HG03565 (cell line): ENCODE data around the gene ANKRD18A.
"Not testable (repeated sequence)": the region's sequence is repeated elsewhere in the genome, so short reads cannot be mapped to it uniquely, and the experiment has no call there.

Experiments
- ATAC-seq: cut with Tn5 transposase; IDR thresholded peaks from one replicate; pipeline ENCODE4 v1.9.1; 2021; ENCODE audit warnings: mild to moderate bottlenecking, moderate library complexity; ENCODE audit not compliant: unreplicated experiment

Gene ANKRD18A

DNA sequence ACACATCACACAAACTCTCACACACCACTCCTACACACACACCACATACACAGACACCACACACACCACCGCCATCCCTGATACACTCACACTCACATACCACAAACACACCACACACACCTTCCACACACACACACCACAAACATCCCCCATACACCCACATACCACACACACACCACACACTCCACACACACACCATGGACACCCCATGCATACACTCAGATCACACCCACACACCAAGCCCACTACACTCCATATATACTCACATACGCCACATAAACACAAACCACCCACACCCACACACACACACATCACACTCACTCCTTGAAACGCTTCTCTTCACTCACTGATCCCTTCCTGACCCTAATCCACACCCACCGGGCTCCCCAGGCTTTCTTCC is 9.1 kb upstream of the ANKRD18A start:
- ATAC-seq, result no peak

DNA sequence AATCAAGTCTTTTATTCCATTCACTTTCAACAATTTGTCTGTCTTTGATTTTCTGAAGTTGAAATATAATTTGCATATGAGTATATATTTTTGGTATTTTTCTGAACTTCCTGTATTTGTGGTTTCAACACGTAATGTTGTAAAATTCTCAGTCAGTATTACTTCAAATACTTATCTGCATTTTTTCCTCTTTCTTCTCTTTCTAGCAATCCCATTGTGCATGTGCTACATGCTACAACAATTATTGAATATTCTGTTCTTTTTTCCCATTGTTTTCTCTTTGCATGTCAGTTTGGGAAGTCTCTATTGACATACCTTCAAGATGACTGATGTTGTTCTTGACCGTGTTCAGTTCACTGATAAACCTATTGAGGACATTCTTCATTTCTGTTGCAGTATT is 5.6 kb upstream of the ANKRD18A start:
- ATAC-seq, result no peak

DNA sequence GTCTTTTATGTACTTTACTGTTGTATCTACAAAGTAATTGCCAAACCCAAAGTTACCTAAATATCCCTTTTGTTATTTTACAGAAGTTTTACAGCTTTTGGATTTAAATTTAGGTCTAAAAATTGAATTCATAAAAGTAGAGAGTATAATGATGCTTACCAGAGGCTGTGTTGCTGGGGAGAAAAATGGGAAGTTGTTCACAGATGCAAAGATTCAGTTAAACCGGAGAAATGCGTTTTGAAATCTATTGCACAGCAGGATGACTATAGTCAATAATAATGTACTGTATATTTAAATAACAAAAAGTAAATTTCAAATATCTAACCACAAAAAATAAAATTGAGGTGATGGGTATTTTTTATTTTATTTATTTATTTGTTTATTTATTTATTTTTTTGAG is 2.6 kb upstream of the ANKRD18A start:
- no peak for ATAC-seq

DNA sequence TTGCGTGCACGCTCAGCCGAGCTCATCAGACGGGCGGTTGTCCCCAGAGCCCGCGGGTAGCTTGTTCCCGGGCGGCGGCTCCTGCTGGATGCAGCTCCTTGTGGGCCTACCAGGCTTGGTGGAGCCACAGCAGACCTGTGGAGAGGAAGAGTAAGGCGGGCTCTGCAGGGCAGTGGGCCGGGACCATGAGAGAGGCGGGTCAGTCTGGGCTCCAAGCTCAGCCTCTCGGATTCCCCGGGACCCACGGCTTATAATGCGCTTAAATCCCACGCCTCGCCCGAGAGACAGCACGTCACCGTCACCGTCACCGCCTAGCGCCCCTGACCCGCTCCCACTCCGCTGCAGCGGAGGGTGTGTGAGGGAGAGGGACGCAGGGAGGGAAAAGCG is 1.9 kb upstream of the ANKRD18A start:
- no peak for ATAC-seq

DNA sequence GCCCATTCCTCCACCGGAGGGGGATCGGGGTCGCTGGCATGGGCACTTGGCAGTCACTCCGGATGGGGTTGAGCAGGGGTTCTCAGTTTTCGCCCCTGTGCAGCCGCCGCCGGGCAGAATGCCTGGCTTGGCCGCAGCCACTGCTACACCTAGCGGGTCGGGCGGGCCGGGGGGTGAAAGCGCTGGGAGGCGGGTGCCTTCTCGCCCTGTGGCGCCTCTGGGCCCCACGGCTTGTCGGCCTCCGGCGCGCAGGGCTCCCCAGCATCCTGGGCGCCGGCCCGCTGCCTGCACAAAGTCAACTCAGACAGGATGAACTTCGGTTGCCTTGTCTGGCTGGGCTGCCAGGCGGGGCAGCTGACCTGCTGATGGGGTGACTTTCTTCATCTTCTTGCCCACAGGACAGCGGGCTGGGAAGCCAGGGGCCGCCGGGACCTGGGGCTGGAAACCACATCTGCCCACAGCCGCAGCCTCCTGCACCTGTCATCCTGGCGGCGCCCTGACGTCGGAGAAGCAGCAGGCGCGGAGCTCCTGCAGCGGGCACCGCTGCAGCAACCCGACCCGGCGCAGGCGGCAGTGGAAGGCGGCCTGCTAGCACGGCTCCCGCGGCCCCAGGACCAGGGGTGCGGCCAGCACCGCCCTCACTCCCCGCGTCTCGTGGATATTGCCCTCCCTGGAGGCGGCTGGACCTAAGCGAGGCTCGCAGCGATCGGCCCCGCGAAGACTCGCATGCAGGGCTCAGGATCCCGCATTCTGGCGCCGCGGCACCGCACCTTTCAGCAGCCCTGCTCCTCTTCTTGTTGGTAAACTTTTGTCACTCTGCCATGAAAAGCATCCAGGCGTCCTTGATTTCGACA is 1.3 kb upstream of the ANKRD18A start:
- no peak for ATAC-seq

DNA sequence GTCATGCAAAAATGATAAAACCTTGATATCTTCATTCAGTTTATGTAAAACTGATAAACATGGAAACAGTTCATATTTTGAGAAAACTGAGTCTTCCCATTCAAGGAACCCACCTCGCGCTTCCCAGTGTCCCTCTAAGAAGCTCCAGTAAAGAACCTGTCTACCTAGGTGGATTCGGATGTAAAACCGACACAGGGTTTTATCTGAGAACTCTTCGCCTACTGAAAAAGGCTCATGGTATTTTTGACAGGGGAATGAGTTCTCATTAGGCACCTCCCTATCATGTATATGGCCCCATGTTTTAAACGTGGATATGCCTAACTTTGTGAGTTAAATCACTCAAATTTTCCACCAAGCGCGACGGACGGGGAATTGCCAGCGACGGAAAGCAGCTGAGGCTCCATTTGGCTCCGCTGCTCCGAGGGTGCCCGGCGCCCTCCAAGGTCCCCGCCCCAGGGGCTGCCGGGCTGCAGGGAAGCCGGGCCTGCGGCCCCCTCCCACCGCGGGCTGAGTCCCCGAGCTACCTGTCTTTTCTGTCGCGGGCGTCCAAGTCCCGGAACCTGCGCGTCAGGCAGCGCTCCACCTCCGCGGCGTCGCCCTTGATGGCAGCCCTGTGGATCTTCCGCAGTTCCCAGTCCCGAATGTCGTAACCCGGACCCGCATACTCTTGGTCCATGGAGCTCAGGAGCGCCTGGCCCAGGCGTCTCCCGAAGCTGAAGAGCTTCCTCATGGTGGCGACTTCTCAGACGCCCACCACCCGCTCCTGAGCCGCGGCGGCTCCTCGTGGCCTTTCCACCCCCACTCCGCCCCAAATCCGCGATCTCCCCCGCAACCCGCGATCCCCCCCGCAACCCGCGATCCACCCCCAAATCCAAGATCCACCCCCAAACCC is 594 bp downstream of the ANKRD18A start:
- no peak for ATAC-seq

DNA sequence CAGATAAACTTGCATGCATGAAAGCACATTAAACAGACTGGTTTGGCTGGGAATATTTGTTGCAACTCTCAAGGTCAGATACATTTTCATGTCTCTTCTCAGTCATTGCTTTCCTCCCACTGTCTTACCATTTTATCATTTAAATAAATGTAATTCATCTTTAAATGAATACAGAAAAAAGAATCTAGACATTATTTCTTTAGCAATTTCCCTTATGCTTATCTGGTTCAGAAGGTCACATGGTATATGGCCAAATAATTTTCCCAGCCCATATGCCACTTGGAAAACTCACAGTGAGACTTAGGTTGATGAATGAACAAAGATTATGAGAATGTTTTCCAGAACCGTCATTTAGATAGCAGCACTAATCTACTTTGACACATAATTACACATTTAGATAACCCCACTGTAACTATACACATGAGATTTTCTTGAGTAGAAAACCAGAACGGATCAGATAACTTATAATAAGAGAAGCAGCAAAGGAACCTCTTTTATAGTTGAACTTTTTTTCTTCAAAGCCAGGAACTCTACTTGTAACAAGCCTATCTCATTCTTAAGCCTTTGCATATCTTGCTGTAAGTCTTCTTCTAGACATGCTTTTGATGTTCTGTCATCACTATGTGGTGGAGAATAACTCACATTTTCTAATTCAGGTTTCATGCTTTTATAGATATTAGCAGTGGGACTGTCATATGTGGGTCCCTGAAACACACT is 22.2 kb downstream of the ANKRD18A start:
- not testable (repeated sequence) for ATAC-seq

DNA sequence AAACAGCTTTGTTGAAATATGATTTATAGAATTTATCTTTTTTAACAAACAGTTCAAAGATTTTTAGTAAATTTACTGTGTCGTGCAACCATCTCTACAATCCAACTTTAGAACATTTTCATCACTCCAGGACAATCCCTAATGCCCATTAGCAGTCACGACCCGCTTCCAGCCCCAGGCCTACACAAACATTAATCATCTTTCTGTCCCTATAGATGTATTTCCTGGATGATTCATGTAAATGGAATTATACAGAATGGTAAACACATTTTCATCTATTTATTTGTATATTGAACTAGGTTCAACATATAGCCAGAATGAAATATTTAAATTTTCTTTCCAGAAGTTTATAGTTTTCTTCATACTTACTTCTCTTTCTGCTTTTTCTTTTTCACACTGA is 25.3 kb downstream of the ANKRD18A start:
- not testable (repeated sequence) for ATAC-seq

DNA sequence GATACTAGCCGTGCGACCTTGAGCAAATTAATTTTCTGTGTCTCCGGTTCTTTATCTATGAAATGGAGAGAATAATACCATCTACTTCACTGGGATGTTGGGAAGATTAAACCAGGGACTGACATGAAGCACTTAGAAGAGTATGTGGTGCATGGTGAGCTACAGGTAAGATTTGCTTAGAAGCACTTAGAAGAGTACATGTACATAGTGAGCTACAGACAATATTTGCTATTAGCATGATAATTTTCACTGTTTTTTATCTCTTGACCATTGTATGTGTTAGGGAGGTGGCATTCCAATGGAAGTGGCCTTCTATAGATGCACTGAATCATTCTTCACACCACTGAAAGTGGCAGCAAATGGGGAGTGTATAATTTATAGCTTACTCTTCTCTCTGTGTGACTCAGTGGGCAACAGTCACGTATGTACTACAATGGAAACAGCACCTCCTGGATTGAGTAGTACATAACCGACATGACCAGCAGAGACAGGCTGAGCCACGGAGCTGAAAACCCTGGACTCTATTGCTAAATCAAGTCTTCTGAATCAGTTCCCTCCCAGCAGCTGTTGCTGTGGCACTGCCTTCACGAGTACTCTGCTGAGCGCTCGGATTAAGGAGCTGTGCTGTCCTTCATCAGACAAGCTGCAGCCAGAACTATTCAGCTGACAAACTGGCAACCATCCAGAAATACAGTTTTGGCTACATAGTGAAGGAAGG is 28.9 kb downstream of the ANKRD18A start:
- not testable (repeated sequence) for ATAC-seq

DNA sequence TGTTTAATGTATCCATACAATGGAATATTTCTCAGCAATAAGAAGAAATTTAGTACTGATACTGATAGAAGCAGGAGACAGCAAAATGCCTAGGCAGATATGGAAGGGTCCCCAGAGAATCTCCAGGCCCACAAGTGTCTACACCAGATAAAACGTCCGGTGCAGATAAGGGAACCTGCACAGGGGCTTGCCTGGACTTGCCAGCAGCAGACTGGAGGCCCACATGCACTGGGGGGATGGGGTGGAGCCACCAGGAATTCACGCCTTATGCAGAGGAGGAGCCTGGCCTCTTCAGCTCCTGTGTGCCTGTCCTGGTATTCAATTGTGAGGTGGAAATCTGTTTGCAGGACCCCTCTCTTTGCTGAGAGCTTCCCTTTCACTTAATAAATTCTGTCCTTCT is 36.6 kb downstream of the ANKRD18A start:
- ATAC-seq, result not testable (repeated sequence)

DNA sequence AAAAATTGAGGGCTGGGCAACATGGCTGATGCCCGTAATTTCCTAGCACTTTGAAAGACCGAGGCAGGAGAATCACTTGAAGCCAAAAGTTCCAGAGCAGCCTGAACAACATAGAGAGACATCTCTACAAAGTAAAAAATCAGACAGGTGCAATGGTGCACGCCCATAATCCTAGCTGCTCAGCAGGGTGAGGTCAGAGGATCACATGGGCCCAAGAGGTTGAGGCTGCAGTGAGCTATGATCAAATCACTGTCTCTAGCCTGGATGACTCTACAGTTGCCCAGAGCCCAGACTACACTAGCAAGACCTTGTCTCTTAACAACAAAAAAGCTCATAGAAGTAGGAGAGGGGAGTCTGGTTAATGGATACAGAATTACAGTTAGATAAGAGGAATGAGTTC is 40.3 kb downstream of the ANKRD18A start:
- not testable (repeated sequence) for ATAC-seq

DNA sequence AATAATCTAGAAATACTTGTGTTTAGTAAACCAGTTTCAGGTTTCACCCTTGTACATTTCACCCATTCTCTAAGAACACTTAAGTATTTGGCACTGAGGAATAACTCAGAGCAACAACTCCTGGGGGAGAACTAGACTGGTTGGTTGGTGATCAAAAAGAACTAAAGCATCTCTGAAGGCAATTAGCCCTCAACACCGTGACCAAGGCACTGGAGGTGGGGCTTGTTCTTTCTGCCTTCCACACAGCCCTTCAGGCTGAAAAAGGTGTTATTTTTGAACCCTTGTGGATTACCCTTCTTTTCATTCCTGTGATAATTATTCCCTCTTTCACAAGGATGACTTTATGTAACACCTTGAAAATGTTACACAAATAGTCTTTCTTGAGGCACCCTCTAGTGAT is 44.2 kb downstream of the ANKRD18A start:
- not testable (repeated sequence) for ATAC-seq

DNA sequence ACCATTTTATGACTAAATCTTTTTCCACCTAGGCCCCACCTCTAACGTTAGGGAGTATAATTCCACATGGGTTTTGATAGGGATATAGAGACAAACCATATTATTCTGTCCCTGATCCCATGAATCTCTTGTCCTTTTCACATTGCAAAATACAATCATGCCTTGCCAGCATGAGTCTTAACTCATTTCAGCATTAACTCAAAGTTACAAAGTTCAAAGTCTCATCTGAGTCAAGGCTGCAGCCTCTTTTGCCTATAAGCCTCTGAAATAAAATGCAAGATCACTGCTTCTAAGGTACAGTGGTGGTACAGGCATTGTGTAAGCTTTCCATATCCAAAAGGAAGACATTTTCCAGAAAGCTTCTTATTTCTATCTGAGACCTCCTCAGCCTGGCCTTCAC is 54.3 kb downstream of the ANKRD18A start:
- ATAC-seq, result not testable (repeated sequence)

DNA sequence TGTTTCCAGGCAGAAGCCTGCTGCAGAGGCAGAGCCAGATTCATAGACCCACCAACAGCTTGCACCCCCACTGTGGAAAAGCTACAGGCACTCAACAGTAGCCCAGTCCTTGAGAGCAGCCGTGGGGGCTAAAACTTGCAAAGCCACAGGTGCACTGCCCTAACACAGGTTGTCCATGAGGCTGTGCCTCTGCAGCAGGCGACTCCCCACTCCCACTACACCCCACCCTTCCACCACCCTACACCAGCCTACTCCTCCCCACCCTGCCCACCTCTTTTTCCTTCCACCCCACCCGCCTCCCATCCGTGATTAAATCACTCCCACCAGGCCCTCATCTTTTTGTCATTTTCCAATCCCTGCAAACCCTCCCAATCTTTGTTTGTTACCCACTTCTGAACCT is 55.2 kb downstream of the ANKRD18A start:
- not testable (repeated sequence) for ATAC-seq

DNA sequence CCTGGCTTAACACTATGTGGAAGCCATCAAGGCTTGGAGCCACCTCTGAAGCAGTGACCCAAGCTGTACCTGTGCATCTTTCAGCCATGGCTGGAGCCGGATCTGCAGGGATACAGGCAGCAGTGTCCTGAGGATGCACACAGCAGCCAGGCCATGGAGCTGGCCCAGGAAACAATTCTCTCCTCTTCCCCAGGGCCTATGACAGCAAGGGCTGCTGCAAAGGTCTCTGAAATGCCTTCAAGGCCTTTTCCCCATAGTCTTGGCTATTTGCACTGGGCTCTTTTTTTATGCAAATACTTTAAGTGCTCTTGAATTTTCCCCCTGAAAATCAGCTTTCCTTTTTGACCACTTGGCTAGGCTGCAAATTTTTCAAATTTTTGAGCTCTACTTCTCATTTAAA is 56.5 kb downstream of the ANKRD18A start:
- not testable (repeated sequence) for ATAC-seq

DNA sequence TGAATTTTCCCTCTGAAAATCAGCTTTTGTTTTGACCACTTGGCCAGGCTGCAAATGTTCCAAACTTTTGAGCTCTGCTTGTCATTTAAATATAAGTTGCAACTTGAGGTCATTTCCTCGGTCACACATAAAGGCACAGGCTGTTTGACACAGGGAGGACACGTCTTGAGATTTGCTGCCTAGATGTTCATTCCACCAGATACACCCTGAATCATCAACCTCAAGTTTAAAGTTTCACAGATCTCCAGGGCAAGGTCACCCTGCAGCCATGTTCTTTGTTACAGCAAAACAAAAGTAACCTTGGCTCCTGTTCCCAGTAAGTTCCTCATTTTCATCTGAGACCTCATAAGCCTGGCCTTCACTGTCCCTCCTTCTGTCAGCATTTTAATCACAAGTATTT is 59.3 kb downstream of the ANKRD18A start:
- ATAC-seq, result not testable (repeated sequence)

DNA sequence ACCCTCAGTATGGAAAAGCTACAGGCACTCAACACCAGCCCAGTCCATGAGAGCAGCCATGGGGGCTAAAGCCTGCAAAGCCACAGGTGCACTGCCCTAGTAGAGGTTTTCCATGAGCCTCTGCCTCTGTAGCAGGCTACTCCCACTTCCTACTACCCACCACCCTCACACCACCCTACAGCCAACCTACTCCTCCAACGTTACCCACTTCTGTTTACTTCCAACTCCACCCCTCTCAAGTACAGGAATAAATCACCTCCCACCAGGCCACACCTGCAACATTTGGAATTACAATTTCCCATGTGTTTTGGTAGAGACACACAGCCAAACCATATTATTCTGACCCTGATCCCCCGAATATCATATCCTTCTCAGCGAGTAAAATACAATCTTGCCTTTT is 61.2 kb downstream of the ANKRD18A start:
- ATAC-seq, result not testable (repeated sequence)

DNA sequence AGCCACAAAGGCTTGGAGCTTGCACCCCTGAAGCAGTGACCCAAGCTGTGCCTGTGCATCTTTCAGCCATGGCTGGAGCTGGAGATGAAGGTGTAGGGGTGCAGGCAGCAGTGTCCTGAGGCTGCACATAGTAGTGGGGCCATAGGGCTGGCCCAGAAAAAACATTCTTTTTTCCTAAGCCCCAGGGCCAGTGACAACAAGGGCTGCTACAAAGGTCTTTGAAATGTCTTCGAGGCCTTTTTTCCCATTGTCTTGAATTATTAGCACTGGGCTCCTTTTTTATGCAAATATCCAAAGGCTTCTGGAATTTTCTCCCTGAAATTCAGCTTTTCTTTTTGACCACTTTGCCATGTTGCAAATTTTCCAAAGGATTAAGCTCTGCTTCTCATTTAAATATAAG is 62.6 kb downstream of the ANKRD18A start:
- not testable (repeated sequence) for ATAC-seq

DNA sequence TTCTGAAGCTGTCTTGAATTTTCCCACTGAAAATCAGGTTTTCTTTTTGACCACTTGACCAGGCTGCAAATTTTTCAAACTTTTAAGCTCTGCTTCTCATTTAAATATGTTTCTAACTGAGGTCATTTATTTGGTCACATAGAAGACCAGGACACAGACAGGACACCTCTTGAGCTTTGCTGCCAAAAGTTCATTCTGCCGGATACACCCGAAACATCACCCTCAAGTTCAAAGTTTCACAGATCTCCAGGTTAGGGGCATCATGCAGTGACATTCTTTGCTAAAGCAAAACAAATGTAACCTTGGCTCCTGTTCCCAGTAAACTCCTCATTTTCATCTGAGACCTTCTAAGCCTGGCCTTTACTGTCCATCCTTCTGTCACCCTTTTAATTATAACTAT is 65.4 kb downstream of the ANKRD18A start:
- ATAC-seq, result not testable (repeated sequence)

DNA sequence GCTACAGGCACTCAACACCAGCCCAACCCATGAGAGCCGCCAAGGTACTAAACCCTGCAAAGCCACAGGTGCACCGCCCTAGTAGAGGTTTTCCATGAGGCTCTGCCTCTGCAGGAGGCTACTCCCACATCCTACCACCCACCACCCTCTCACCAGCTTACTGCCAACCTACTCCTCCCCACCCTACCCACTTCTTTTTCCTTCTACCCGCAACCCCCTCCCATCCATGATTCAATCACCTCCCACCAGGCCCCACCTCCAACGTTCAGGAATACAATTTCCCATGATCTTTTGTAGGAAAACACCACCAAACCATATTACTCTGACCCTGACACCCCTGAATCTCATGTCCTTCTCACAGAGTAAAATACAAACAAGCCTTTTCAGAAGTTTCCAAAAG is 67.4 kb downstream of the ANKRD18A start:
- ATAC-seq, result not testable (repeated sequence)
